GM19395 (cell line): ENCODE results near the gene LTN1.
A peak's percentile ranks its signal among the peaks of the same experiment; 100 is the strongest.
"Not testable (repeated sequence)": the region's sequence is repeated elsewhere in the genome, so short reads cannot be mapped to it uniquely, and the experiment has no call there.

Source experiments
- ATAC-seq: cut with Tn5 transposase; IDR thresholded peaks from one replicate; pipeline ENCODE4 v1.9.1; 2021; ENCODE audit warnings: mild to moderate bottlenecking, moderate library complexity; ENCODE audit not compliant: unreplicated experiment

LTN1 gene, protein sequence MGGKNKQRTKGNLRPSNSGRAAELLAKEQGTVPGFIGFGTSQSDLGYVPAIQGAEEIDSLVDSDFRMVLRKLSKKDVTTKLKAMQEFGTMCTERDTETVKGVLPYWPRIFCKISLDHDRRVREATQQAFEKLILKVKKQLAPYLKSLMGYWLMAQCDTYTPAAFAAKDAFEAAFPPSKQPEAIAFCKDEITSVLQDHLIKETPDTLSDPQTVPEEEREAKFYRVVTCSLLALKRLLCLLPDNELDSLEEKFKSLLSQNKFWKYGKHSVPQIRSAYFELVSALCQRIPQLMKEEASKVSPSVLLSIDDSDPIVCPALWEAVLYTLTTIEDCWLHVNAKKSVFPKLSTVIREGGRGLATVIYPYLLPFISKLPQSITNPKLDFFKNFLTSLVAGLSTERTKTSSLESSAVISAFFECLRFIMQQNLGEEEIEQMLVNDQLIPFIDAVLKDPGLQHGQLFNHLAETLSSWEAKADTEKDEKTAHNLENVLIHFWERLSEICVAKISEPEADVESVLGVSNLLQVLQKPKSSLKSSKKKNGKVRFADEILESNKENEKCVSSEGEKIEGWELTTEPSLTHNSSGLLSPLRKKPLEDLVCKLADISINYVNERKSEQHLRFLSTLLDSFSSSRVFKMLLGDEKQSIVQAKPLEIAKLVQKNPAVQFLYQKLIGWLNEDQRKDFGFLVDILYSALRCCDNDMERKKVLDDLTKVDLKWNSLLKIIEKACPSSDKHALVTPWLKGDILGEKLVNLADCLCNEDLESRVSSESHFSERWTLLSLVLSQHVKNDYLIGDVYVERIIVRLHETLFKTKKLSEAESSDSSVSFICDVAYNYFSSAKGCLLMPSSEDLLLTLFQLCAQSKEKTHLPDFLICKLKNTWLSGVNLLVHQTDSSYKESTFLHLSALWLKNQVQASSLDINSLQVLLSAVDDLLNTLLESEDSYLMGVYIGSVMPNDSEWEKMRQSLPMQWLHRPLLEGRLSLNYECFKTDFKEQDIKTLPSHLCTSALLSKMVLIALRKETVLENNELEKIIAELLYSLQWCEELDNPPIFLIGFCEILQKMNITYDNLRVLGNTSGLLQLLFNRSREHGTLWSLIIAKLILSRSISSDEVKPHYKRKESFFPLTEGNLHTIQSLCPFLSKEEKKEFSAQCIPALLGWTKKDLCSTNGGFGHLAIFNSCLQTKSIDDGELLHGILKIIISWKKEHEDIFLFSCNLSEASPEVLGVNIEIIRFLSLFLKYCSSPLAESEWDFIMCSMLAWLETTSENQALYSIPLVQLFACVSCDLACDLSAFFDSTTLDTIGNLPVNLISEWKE (N-terminal part only)

DNA sequence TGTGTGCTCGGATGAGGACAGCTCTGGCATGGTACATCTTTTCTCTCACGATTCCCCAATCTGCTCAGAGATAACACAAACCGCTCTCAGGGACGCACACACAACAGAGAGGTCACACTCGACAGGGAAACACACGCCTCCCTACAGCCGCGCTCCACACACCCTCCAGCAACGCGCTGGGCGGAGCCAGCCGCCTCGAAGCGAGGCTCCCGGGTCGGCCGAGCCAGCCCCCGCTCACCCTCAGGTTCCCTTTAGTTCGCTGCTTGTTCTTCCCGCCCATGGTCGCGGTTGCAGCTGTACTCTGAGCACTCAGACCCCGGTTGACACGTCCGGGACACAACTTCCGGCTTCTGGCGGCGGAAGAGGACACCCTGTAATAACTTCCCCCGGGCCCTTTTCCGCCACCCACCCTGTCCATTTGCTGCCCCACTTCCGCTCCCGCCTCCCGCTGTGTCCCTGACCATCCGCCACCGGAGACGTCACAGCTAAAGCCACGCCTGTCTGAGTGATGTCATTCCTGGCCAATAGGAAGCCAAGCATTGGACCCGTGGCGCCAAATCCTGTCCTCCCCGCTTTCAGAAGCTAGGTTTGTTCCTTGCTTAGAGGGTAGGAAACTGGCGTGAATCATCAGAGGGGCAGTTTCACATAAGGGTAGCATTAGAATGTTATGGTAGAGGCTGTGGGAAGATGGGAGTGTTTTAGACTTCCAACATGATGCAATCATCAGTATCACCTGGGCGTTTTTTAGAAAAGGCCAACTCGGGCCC is at the start of gene LTN1:
LTN1 (minus strand) TSS at position 352 of the 767 bp plus-strand sequence; CDS start at position 280, 72 bp downstream.
- peak; percentile 98 for ATAC-seq

DNA sequence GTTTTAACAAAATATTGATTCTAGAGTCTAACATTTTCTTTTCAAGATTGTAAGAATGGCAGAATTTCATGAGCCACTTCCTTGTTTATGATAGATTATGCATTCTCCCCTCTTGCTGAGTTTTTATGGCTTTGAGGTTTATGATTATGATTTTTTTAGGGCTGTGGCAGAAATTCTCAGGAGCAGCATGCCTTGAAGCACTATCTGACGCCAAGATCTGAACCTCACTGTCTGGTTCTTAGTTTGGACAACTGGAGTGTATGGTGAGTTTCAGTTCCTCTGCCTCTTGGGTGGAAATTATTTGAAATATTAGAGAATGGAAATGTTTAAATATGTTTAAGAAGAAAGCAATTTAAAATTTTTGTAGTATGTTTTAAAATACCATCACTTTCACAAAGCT is 42.0 kb upstream of the LTN1 start:
- no peak for ATAC-seq

DNA sequence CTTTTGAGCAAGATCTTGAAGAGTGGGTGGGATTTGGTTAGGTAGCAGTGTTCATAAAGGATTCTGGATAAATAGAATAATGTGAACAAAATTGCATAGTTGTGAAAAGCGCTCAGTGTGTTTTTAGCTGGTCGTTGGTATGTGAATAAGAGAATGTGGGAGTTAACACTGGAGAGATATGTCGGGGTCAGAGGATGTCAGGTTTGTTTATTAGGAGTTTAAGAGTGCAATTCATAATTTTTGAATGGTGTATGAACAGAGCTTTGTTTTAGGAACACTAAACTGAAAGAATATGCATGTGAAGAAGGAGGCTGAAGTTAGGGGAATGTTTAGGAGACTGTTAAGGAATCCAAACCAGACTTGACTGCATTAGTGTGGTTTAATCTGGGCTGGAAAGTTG is 41.2 kb upstream of the LTN1 start:
- ATAC-seq: no peak

DNA sequence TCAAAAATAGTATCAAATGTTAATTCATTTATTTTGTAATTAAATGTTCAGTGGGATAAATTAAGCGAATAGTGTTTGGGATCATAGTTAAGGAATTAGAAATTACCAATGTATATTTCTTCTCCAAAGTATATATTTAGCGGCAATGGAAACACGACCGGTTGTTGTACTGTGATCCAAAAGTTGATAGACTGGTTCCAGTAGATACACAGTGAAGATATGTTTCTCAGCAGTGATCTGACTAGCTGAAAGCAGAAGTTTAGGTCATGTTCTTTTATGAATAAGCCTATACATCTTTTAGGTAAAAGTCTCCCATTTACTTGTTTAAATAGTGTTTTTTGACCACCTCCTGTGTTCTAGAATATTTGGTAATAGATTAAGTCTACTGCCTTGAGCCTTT is 40.6 kb upstream of the LTN1 start:
- ATAC-seq: no peak

DNA sequence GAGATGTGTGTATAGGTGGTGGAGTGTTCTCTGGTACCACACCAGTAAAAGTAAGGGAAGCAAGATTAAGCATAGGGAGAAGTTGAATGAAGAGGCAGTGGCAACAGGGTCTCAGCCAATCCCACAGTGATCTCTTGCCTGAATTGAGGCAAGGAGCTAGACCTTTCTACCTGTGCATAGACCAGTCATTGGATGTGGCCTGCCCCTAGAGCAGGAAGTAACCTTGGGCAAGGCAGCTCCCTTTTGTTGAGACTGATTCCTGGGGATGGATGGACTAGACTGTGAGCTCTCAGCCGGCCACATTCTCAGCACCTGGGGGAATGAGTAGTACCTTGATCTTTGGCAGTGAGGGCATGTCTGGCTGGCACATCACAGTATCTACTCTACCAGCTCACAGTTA is 38.2 kb upstream of the LTN1 start:
- ATAC-seq: no peak

DNA sequence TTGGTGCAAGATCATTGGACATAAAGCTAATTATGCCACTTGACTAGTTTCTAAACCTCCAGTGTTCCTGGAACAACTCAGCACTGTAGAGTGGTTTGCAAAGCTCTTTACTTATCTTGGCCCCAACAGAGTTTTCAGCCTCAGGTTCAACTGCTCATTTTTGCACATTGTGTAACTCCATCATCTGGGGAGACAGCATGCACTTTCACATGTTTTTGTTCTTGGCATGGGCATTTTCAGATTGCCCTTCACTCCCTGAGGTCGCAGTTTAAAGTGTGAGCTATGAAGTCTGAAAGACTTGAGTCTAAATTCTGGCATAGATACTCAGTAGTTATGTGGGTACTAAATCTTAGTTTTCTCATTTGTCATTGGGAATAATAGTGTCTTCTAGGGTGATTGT is 36.8 kb upstream of the LTN1 start:
- no peak for ATAC-seq

DNA sequence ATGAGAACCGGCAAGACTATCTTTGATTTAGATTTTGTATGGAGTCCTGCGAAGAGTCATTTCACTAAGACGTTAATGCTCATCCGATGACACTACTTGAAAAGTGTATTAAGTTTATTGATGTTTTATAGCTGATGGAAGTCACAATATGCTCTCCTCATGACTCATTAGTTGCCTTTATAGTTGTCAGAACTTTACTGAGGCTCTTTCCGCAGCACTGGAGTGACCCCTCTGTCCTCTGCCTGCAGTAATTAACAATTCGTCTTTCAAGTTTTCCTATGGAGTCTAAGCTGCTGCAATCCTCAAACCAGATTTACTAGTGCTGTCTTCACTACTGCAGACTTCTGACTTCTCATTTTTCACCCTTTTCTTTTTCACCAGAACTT is 32.6 kb upstream of the LTN1 start:
- no peak for ATAC-seq

DNA sequence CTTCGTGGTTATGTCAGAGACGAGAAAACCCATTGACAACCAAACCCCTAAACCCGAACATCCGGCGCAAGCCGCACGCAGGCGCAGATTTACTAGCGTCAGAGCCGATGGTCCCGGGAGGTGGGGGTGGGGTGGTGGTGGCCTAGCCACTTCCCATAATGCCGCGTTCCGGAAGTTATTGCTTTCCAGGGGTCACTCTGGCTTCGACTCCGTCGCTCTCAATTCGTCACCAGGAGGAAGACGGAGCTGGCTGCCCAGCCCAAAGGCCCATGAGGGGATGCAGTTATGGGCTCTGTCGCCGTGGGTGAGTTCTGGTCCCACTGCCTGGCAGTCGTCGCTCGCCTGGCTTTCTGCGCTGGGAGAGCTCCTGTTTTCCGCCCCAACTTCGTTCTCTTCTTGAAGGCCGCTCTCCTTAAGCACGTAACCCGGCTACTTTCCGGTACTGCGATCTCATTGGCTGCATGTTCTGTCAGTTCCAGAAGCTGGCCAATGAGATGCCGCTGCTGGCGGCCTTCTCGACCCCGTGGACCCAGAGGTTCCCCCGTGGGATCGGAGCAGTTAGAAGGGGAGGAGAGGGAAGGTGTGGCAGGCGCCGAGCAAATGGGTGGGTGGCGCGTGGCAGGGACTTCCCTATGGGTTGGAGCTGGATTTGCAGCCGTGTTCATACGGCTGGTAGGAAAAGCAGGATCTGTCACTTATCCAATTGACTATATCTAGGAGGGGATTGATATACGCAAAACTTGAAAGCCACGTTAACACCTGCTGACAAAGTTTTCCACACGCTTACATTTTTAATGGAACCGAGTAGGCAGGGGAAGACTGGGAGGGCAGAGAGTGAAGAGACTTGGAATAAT is 32.0 kb upstream of the LTN1 start, which contains the start of gene USP16:
USP16 (plus strand) TSS at position 195 of the 854 bp plus-strand sequence. CDS start 3,246 bp downstream, outside the sequence.
- peak; percentile 98 for ATAC-seq

DNA sequence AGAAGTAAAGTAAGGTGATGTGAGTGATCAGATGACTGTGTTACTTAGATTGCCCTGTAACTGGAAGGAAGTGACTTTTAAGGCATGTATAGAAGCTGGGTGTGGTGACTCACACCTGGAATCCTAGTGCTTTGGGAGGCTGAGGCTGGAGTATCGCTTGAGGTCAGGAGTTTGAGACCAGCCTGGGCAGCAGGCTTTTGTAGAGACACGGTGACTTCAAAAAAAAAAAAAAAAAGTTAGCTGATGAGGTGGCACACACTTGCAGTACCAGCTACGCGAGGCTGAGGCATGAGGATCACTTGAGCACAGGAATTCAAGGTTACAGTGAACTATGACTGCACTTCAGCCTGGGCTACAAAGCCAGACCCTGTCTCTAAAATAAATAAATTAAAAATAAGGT is 29.5 kb upstream of the LTN1 start:
- ATAC-seq: no peak

DNA sequence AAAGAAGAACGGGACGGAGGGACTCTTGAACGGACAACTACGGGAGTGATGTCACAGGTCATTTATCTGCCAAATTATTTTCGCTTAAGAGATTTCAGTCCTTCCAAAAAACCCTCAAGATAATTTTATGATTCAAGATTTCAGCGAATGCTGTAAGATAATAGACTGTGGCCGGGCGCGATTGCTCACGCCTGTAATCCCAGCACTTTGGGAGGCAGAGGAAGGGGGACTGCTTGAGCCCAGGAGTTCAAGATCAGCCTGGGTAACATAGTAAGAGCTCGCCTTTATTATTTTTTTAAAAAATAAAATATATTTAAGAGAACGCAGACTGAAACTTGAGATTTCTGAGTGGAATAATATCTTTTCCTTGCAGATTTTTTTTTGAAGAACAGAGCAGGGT is 25.9 kb upstream of the LTN1 start:
- peak; percentile 23 for ATAC-seq

DNA sequence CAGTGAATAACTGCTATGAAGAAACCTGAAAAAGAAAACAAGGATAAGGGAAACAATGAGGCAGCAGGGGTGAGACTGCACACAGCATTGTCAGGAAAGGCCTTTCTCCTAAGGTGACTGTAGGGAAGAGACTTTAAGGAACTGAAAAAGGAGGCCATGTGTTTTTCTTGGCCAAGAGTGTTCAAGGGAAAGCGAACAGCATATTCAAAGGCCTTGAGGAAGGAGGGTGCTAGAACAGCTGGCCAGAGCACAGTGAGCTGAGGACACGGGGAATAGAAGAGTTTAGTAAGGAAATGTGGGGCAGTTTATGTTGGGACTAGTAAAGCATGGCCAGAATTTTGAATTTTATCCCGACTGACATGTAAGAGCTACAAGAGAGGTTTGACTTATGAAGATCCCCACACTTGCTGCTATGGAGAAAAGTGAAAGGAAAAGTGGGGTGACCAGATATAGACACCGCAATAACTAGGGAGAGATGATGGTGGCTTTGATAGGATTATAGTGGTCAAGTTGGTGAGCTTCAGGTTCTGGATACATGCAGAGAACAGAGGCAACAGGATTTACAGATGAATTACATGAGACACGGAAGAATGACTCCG is 25.1 kb upstream of the LTN1 start:
- peak; percentile 30 for ATAC-seq

DNA sequence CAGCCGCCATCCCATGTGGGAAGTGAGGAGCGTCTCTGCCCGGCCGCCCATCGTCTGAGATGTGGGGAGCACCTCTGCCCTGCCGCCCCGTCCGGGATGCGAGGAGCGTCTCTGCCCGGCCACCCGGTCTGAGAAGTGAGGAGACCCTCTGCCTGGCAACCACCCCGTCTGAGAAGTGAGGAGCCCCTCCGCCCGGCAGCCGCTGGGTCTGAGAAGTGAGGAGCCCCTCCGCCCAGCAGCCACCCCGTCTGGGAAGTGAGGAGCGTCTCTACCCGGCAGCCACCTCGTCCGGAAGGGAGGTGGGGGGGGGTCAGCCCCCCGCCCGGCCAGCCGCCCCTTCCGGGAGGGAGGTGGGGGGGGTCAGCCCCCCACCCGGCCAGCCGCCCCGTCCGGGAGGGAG is 18.6 kb upstream of the LTN1 start:
- not testable (repeated sequence) for ATAC-seq

DNA sequence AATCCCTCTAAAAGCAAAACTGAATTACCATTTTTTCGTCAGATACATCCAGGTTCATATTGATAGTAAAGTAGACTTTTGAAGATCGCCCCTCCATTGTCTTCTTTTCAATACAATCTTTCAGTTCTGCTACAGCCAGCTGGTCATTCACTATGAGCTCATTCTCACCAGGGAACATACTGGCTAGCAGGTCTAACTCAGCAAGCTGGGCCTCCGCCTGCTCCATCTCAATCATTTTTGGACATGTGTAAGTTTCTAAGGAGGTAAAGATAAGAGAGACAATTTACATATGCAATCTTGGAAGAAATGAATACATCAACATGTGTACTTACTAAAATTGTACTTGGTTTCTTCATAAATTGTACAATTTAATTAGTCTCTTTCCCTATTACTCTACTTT is 15.7 kb upstream of the LTN1 start:
- no peak for ATAC-seq

DNA sequence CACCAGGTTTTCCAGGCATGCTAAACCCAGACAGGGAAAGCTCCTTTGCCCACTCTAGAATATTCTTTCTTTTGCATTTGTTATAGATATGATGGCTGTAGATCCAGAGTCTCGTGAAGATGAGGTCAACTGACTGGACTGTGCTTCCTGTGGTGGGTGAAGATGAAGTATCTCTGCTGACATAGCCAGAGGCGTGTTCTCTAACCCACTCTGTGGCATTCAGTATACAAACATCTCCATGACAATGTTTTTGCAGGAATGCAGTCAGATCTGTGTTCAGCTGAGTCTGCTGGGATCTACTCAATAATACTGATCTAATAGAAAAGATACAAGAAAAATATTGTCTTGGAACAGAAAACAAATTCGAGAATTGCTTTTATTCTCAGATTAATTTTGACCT is 15.1 kb upstream of the LTN1 start:
- no peak for ATAC-seq

DNA sequence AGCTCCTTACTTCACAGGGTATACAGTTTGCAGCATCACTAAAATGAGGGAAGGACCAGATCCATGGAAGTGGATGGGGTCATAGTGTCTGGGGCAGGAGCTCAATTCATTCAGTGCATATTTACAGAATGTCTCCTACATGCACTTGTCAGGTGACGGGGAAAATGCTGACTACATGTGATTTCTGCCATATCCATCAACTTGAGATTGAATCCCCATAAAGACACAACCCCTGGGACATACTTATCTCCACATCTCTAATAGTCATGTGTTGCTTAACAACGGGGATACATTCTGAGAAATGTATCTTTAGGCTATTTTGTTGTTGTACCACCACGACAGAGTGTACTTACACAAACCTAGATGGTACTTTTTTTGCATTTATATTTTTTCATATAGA is 14.5 kb upstream of the LTN1 start:
- ATAC-seq: no peak

DNA sequence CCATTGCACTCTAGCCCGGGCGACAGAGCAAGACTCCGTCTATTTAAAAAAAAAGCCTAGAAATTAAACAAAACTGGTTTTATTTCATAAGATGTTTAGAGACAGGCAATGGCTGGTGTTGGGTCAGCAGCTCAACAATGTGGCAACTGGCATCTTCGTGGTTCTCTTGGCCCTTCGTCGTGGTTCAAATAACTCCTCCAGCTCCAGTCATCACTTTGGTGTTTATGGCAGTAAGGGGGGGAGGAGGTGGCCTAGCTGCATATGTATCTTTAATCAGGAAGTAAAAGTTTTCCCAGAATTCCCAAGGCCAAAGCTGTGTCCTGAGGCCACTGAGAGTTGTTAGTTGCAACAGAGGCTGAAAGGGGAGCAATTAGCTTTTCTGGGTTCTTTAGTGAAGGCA is 13.0 kb upstream of the LTN1 start:
- ATAC-seq: no peak

DNA sequence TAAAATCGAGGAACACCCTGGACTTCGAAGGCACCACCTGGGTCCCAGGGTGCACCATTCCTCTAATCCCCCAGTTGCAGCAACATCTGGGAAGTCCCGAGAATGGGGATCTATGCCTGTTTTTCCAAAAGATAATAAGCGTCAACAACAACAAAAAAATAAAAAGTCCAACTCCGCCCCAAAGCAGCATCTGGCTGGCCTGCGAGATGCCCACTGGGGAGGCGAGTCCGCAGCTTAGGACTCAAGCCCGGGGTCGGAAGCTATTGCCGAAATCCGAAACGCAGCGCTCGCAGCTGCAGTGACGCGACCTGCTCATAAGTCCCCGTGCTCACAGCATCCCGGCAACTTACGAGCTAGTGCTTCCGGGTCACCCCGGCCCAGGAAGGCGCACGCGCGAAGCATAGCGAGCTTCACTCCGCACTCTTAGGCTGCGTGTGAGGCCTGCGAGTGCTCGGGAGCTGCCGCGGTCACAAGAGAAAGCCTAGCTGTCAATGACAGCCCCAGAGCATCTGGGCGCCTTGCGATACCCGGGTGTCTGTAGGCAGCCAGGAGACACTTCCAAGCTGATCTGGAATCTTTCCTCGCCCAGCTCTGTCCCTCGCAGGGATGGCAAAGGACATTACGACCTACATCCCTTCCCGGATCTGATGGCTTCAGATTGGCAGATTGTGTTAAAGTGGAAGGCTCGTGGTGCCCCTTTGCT is 9.9 kb upstream of the LTN1 start:
- ATAC-seq: peak; percentile 97

DNA sequence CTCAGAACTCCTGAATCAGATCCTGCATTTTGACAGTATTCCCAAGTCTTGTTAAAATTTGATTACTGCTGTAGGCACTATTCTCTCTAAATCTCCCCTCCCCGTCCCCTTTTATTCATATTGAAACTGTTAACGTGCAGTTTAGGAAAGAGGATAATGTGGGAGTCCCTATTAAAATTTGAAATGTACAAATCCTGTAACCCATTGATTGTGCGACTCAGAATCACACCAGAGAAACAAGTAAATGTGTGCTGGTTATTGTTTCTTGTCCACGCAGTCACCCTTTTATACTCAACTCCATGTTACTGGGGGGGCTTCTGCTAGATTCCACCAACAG is 584 bp upstream of the LTN1 start:
- ATAC-seq: no peak
